ENCODE results near the gene ARL3.

Gene ARL3

DNA sequence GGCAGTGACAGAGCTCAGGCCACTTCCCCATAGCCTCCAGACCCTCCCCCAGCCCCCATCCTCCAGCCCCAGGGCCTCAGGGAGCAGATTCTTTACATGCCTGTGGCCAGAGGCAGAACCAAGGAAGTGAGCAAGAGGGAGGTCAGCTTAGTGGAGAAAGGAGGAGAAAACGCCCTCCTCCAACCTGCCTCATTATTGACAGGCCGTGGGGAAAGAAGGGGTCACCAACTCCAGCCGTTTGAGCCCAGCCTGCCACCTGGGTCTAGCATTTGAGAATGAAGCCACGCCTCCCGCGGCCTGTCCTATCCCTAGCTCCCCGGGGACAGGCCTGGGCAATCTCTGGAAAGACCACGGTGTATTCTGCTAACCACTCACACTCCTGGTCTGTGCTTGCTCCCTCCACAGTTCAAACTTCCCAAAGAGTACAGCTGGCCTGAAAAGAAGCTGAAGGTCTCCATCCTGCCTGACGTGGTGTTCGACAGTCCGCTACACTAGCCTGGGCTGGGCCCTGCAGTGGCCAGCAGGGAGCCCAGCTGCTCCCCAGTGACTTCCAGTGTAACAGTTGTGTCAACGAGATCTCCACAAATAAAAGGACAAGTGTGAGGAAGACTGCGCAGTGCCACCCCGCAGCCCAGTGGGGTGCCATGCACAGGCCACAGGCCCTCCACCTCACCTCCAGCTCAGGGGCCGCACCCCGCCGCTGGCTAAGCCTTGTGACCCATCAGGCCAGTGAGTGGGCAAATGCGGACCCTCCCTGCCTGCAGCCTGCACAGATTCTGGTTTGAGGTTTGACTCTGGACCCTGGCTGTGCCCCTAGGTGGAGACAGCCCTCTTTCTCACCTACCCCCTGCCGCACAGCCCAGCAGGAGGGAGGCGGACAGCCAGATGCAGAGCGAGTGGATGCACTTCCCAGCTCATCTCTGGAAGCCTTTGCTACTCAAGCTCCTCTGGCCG, 84.3 kb downstream of the ARL3 start:
- no peak overlapping the region for H3K27ac ChIP-seq
- no peak for TF ChIP-seq ZFX (IDR thresholded peaks at IDR 0.05)
- TF ChIP-seq, protein P1, sequence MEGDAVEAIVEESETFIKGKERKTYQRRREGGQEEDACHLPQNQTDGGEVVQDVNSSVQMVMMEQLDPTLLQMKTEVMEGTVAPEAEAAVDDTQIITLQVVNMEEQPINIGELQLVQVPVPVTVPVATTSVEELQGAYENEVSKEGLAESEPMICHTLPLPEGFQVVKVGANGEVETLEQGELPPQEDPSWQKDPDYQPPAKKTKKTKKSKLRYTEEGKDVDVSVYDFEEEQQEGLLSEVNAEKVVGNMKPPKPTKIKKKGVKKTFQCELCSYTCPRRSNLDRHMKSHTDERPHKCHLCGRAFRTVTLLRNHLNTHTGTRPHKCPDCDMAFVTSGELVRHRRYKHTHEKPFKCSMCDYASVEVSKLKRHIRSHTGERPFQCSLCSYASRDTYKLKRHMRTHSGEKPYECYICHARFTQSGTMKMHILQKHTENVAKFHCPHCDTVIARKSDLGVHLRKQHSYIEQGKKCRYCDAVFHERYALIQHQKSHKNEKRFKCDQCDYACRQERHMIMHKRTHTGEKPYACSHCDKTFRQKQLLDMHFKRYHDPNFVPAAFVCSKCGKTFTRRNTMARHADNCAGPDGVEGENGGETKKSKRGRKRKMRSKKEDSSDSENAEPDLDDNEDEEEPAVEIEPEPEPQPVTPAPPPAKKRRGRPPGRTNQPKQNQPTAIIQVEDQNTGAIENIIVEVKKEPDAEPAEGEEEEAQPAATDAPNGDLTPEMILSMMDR (conservative IDR thresholded peaks at IDR 0.05), result no peak

DNA sequence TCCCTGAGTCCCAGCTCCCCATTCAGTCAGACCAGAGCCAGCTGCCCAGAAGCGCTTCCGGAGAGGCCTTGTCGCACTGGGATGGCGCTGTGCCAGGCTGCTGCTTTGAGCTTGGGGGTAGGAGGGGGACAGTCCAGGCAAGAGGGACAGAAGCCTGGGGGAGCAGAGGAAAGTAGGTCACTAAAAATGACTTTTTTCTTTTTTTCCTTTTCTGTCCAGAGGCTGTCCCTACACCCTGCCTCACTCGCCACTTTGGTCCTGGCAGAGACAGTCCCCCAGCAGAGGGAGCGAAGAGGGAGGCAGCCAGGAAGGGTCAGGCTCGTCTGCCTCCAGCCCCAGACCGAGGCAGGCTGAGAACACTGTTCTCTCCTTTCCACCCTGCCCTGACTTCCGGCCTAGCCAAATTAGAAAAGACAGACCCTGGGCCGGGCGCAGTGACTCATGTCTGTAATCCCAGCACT, 85.7 kb downstream of the ARL3 start:
- no peak overlapping the region for H3K27ac ChIP-seq
- TF ChIP-seq ZFX (IDR thresholded peaks at IDR 0.05), result no peak
- TF ChIP-seq, protein P1 (conservative IDR thresholded peaks at IDR 0.05), result no peak

DNA sequence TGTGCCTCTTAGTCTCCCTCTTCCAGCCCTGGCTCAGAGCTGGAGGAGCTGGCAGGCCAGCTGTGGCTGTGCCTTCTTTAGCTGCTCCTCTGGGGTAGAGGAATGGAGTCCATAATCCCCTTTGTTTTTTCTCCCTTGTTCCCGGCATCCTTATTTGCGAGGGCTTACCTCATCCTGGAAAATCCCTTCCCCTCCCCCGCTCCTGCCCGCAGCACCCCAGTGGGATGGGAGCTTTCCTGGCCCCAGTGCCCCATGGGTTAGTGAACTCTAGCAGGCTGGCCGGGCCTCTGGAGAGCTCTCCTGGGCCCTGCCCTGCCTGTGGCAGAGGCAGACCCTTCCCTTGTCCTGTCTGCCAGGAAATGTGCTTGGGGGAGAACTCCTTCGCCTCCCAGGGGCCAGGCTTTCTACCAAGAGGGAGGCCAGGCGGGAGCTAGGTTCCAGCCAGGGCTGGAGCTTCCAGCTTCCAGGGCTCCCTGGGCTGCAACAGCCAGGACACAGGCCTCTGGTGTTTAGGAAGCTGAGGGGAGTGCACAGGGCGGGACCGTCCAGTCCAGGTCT, 86.4 kb downstream of the ARL3 start:
- no peak overlapping the region for H3K27ac ChIP-seq

DNA sequence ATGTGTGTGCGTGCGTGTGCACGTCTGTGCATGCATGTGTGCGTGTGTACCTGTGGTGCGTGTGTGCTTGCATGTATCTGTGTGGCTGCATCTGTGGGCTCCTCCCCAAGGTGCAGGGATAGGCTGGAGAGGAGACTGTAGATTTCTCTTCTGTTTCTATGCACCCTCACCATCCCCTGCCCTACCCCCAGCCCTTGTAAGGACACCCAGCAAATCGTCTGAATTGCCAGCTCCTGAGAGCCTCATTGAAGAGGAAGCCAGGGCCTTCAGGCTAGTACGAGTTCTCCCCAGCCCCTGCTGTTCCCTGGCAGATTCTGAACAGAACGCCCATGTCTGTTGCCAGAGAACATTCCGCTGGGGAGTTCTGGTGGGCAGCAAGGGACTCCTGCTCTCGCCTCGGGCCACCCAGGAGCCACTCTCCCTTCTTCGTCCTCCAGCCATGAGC, 86.9 kb downstream of the ARL3 start:
- no peak overlapping the region for H3K27ac ChIP-seq
- TF ChIP-seq ZFX (IDR thresholded peaks at IDR 0.05), result no peak
- TF ChIP-seq, protein P1 (conservative IDR thresholded peaks at IDR 0.05), result no peak

More for the DNA sequence above, 86.4 kb downstream of the ARL3 start:
- no peak for TF ChIP-seq ZFX (IDR thresholded peaks at IDR 0.05)
- TF ChIP-seq, protein P1 (conservative IDR thresholded peaks at IDR 0.05), result no peak

DNA sequence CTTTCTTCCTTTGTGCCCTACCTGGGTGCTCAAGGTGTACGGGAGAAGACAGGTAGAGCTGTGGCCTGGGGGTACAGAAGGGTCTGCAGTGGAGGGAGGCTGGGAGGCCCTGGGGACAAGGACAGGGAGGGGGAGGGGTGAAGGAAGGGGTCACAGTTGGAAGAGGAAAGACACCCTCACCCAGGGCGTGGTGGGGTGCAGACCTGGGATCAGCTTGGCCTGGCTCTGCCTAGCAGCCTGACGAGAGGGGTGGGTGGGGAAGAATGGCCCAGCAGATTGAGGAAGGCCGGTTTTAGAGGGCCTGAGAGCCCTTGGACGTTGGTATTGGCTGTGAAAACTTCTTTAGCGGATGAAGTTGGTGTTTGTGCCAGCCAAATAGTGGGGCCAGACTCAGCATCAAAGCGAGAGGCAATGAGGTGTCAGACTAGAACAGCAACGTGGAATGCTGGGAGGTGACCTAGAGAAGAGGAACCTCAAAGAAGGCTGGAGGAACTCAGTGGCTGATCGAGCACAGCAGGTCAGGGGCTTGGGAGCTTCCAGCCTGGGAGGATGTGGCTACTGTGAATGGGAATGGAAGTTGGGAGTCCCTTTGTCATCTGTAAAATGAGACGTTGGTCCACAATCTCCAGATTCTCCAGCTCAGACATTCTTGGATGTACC, 88.0 kb downstream of the ARL3 start:
- no peak overlapping the region for H3K27ac ChIP-seq
- no peak for TF ChIP-seq ZFX (IDR thresholded peaks at IDR 0.05)
- TF ChIP-seq, protein P1 (conservative IDR thresholded peaks at IDR 0.05), result no peak

DNA sequence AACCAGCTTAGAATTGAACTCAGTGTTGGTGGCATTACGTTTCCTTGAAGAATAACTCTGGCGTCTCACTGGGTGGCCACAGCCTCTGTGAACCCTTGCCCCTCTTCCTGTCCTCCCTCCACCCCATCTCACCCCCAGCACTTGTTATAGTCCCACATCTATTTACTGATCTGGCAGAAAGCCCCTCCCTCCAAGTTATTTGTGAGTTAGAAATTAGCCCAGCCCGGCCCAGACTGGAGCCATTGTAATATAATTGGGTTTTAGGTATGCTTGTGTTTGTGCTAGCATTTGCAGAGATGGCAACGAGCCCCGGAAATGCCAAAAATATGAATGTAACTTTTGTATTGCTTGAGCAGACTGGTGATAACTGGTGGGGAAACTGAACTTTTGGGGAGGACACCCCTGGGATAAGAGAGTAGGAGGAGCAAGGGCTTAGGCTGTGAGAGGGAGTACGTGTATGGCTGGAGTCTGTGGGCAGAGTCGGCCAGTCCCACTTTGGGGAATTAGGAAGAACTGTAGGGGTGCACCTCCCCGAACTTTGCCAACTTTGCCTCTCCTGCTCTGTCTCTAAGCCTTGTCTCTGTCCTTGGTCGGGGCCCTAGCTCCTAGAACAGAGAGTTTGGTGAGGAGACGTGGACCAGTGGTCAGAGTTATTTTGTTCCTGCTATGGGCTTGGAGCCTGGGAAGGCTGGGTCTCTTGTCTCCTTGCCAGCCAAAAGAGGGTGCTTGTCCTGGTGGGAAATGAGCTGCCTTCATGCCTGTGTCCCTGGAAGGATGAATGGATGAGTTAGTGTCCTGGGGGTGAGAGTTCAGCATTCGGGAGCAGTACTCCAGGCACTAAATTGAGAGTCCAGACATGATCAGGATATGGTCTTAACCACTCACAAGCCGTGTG, 89.2 kb downstream of the ARL3 start:
- no peak for TF ChIP-seq ZFX (IDR thresholded peaks at IDR 0.05)
- TF ChIP-seq, protein P1 (conservative IDR thresholded peaks at IDR 0.05), result no peak
- no peak overlapping the region for H3K27ac ChIP-seq

Measured in C4-2B (cell line).